GM23248 (cell line): ENCODE measurements around the gene LAMA5. TPM values are rescaled to one million over a fixed set of nuclear protein-coding genes. Genes with fewer than 3 reads are reported as not detected.

Source experiments
- DNase-seq: peaks from one replicate; pipeline ENCODE4 v3.0.0-alpha.2; 2015
- H2AFZ ChIP-seq: fragments of 200-600 bp; sonication (generic); 2 replicates; pipeline ENCODE4 v1.6.1; 2016; ENCODE audit warnings: antibody characterized with exemption
- H3F3A ChIP-seq: fragments of 200-600 bp; sonication (generic); 2 replicates; pipeline ENCODE4 v1.6.1; 2016; ENCODE audit warnings: mild to moderate bottlenecking, antibody characterized with exemption, mixed run types; ENCODE audit not compliant: insufficient read depth
- H3K27ac ChIP-seq: fragments of 200-600 bp; sonication (generic); 2 replicates; pipeline ENCODE4 v1.5.1; 2016; ENCODE audit warnings: mild to moderate bottlenecking
- H3K27me3 ChIP-seq: fragments of 200-600 bp; sonication (generic); replicated peaks from 2 replicates; pipeline ENCODE4 v1.6.1; 2016; ENCODE audit warnings: mild to moderate bottlenecking; ENCODE audit not compliant: insufficient read depth
- H3K36me3 ChIP-seq: fragments of 200-600 bp; sonication (generic); 2 replicates; pipeline ENCODE4 v1.6.1; 2016; ENCODE audit warnings: low read depth, mild to moderate bottlenecking
- H3K4me1 ChIP-seq: fragments of 200-600 bp; sonication (generic); 2 replicates; pipeline ENCODE4 v1.6.1; 2016; ENCODE audit warnings: mild to moderate bottlenecking; ENCODE audit not compliant: insufficient read depth
- H3K4me2 ChIP-seq: fragments of 200-600 bp; sonication (generic); one replicate; pipeline ENCODE4 v1.6.1; 2016; ENCODE audit warnings: mild to moderate bottlenecking; ENCODE audit not compliant: unreplicated experiment
- H3K4me3 ChIP-seq: fragments of 200-600 bp; sonication (generic); 2 replicates; pipeline ENCODE4 v1.5.1; 2016; ENCODE audit warnings: mild to moderate bottlenecking
- H3K79me2 ChIP-seq: fragments of 200-600 bp; sonication (generic); 2 replicates; pipeline ENCODE4 v1.6.1; 2016; ENCODE audit warnings: mild to moderate bottlenecking; ENCODE audit not compliant: insufficient read depth
- H3K9ac ChIP-seq: fragments of 200-600 bp; sonication (generic); 2 replicates; pipeline ENCODE4 v1.6.1; 2016; ENCODE audit warnings: mild to moderate bottlenecking
- H3K9me2 ChIP-seq: fragments of 200-600 bp; sonication (generic); 2 replicates; pipeline ENCODE4 v1.6.1; 2016; ENCODE audit warnings: mixed run types, mild to moderate bottlenecking, moderate library complexity; ENCODE audit not compliant: insufficient read depth
- H3K9me3 ChIP-seq: fragments of 200-600 bp; sonication (generic); one replicate; pipeline ENCODE4 v1.6.1; 2017; ENCODE audit warnings: low read depth
- H4K20me1 ChIP-seq: fragments of 200-600 bp; sonication (generic); 2 replicates; pipeline ENCODE4 v1.6.0; 2016; ENCODE audit not compliant: insufficient read depth
- EZH2 ChIP-seq: fragments of 200-600 bp; sonication (generic); IDR thresholded peaks from 2 replicates; pipeline ENCODE4 v1.6.1; 2018; ENCODE audit warnings: antibody characterized with exemption, mild to moderate bottlenecking; ENCODE audit not compliant: insufficient read depth, poor library complexity, severe bottlenecking
- EZH2phosphoT487 ChIP-seq: fragments of 200-600 bp; sonication (generic); IDR thresholded peaks from 2 replicates; pipeline ENCODE4 v1.6.1; 2018; ENCODE audit warnings: antibody characterized with exemption, moderate library complexity, mild to moderate bottlenecking, low read depth; ENCODE audit not compliant: insufficient read depth
- WGBS, 2 experiments: methylation state at CpG; one replicate each; pipeline ENCODE4 v1.1.6; 2015 to 2017; ENCODE audit warnings: low lambda C conversion rate in 2 of 2, low coverage in 1 of 2; ENCODE audit errors: missing lambda C conversion rate in 2 of 2; 5-methylcytosine and 5-hydroxymethylcytosine counted together
- in situ Hi-C: fragments of 300-500 bp; cut with MboI; formaldehyde crosslinking; loops from 2 replicates; pipeline ENCODE4 v1.15.0; 2020
- polyA plus RNA-seq: library from polyadenylated mRNA; unstranded; fragments of >200 nt; fragmentation: Nextera tagmentation; extraction: Ambion mirVana; gene quantifications from 2 replicates; pipeline ENCODE4 v1.2.1, GENCODE V29; 2016
- total RNA-seq: library from RNA; depleted of rRNA; stranded (reverse); fragments of >200 nt; shearing (Covaris generic); gene quantifications from 2 replicates; pipeline ENCODE4 v1.2.3, GENCODE V29; 2014

LAMA5 gene
- total and polyA plus RNA-seq, 2 experiments from 2014 or later = 4.5 to 6.0 TPM

DNA sequence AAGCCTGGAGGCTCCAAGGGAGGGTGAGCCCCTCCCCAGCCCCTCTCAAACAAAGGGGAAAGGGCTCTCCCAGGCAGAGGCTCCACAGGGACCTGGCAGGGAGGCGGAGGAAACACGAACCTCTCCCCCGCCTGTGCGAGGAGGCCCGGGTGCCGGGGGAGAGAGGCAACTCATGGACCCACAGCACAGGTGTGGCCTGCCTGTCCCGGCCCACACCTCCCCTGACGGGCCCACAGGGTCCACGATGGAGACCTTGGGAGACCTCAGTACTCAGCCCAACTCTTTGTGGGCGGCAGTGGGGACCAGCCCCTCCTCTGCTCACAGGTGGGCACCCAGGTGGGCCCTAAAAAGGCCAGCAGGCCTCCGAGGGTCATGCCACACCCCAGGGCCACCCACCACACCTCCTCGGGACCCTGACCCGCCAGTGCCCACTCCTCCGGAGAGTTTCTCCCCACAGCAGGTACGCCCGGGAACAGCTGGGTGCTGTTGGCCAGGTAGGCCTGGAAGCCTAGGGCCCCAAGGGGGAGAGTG, 12.2 kb downstream of the LAMA5 start:
- Histone ChIP-seq H3K27ac (no peak overlapping the region), H3K4me3 (no peak overlapping the region), H3K9ac (no peak overlapping the region), H2AFZ (no peak overlapping the region), H3F3A (no peaks in the 10 kb centered on the region), H3K4me1 (peaks cover 33% of the 10 kb centered on the region), H3K27me3 (no peaks in the 10 kb centered on the region), H3K4me2 (no peak overlapping the region), H3K36me3 (no peaks in the 10 kb centered on the region), H3K79me2 (no peaks in the 10 kb centered on the region), H4K20me1 (no peaks in the 10 kb centered on the region), H3K9me3 (no peaks in the 10 kb centered on the region), H3K9me2 (no peaks in the 10 kb centered on the region)
- WGBS, 2 experiments = 52 to 58% methylated on average over 15 to 16 of the region's 16 CpGs
- in situ Hi-C loops = no loop called here
- TF ChIP-seq EZH2 (no peak), EZH2phosphoT487 (no peak)
- no peak for DNase-seq

GRCh38 chr20:62354031-62354808, 12.9 kb downstream of the LAMA5 start:
- no peaks in the 10 kb centered on the region for H4K20me1 ChIP-seq
- no peak overlapping the region for H3K4me3 ChIP-seq
- H3K27ac ChIP-seq = no peak overlapping the region
- H3K79me2 ChIP-seq = no peaks in the 10 kb centered on the region
- no peaks in the 10 kb centered on the region for H3F3A ChIP-seq
- H3K9me3 ChIP-seq = no peaks in the 10 kb centered on the region
- in situ Hi-C loops = no loop called here
- H3K36me3 ChIP-seq = no peaks in the 10 kb centered on the region
- no peak for DNase-seq
- H3K4me2 ChIP-seq = no peak overlapping the region
- 52 to 65% methylated on average over 10 to 14 of the region's 14 CpGs for WGBS, 2 experiments
- TF ChIP-seq EZH2 (no peak), EZH2phosphoT487 (no peak)
- H3K9ac ChIP-seq = no peak overlapping the region
- H3K4me1 ChIP-seq = peaks cover 28% of the 10 kb centered on the region
- no peaks in the 10 kb centered on the region for H3K27me3 ChIP-seq
- H2AFZ ChIP-seq = no peak overlapping the region
- no peaks in the 10 kb centered on the region for H3K9me2 ChIP-seq

- no peak overlapping the region for H2AFZ ChIP-seq
- no peaks in the 10 kb centered on the region for H3K27me3 ChIP-seq
- no peak for TF ChIP-seq EZH2phosphoT487
- TF ChIP-seq EZH2 = no peak
- no peak overlapping the region for H3K4me2 ChIP-seq
- no peaks in the 10 kb centered on the region for H4K20me1 ChIP-seq
- no peaks in the 10 kb centered on the region for H3K9me2 ChIP-seq
- 78 to 82% methylated on average over 10 to 16 of the region's 16 CpGs for WGBS, 2 experiments
- no peaks in the 10 kb centered on the region for H3K36me3 ChIP-seq
- no peaks in the 10 kb centered on the region for H3K79me2 ChIP-seq
- peaks cover 28% of the 10 kb centered on the region for H3K4me1 ChIP-seq
- H3F3A ChIP-seq = no peaks in the 10 kb centered on the region
- H3K9me3 ChIP-seq = no peaks in the 10 kb centered on the region
- no peak for DNase-seq
- H3K9ac ChIP-seq = no peak overlapping the region
- H3K27ac ChIP-seq = no peak overlapping the region
- in situ Hi-C loops = no loop called here
- no peak overlapping the region for H3K4me3 ChIP-seq
These were observed 13.7 kb downstream of the LAMA5 start for GRCh38 chr20:62353289-62354030.

DNA sequence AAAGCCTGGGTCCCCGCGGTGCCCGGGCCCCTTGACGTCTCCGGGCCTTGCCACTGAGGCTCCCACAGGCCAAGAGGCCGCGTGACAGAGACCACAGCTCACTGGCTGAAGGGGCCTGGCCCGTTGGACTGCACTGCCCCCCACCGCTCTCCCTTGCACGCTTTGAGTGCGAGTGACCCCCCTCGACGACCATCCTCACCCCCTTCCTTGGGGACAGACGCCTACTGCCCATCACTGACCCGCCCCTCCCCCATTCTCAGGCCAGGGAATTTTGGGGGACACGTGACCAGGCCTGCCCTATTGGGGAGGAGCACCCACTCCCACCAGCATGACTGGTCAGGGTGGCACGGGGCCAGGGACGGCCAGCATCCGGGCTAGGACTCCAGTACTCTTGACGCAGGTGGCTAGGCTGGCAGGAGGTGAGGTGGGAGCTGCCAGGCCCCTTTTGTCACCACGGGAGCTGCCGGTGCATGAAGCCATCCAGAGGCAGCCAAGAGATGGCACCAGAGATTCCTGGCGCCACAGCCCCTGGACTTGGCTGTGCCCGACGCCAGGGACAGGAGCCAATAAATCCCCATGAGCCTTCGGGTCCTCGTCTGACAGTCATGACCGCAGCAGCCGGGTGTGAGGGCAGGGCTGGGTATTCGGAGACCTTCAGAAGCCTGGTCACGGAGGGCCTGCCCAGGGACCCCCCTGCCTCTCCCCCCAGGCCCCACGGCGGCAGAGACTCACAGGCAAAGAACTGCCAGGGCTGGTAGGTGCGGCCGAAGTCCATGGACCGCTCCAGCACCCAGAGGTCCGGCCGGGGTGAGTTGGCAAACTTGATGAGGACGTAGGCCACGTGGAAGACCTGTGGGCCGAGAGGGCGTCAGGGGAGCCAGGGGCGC, 14.5 kb downstream of the LAMA5 start:
- Histone ChIP-seq H4K20me1 (no peaks in the 10 kb centered on the region), H3F3A (no peaks in the 10 kb centered on the region), H3K9ac (no peak overlapping the region), H3K36me3 (no peaks in the 10 kb centered on the region), H3K4me3 (no peak overlapping the region), H3K79me2 (no peaks in the 10 kb centered on the region), H3K4me1 (peaks cover 26% of the 10 kb centered on the region), H3K4me2 (no peak overlapping the region), H3K27me3 (no peaks in the 10 kb centered on the region), H2AFZ (no peak overlapping the region), H3K9me3 (no peaks in the 10 kb centered on the region), H3K9me2 (no peaks in the 10 kb centered on the region), H3K27ac (no peak overlapping the region)
- in situ Hi-C loops = no loop called here
- DNase-seq = no peak
- no peak for TF ChIP-seq EZH2
- no peak for TF ChIP-seq EZH2phosphoT487
- WGBS, 2 experiments = 71 to 76% methylated on average over 27 to 43 of the region's 43 CpGs
